GM18873 (cell line): Measurements from ENCODE around the gene CCDC33.
"Not testable (repeated sequence)": the region's sequence is repeated elsewhere in the genome, so short reads cannot be mapped to it uniquely, and the experiment has no call there.

Experiments
- ATAC-seq: cut with Tn5 transposase; IDR thresholded peaks from one replicate; pipeline ENCODE4 v1.9.1; 2021; ENCODE audit warnings: mild to moderate bottlenecking, moderate library complexity, moderate number of reproducible peaks; ENCODE audit not compliant: unreplicated experiment, low FRiP score

The CCDC33 gene

DNA sequence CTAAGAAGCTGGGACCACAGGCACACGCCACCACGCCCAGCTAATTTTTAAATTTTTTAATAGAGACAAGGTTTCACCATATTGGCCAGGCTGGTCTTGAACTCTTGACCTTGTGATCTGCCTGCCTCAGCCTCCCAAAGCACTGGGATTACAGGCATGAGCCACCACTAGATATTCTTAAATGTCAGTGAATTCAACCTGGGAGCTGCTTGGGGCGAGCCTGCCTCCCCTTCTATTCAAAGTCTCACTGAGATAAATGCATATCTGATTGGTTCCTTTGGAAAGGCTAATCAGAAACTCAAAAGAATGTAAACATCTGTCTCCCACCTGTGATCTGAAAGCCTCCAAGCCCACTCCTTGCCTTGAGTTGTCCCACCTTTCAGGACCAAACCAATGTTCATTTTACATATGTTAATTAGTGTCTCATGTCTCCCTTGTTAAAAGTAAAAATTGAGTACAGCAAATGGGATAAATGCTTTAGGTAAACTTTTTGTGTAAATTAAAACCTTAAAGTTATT, 116.3 kb downstream of the CCDC33 start:
- ATAC-seq: no peak

DNA sequence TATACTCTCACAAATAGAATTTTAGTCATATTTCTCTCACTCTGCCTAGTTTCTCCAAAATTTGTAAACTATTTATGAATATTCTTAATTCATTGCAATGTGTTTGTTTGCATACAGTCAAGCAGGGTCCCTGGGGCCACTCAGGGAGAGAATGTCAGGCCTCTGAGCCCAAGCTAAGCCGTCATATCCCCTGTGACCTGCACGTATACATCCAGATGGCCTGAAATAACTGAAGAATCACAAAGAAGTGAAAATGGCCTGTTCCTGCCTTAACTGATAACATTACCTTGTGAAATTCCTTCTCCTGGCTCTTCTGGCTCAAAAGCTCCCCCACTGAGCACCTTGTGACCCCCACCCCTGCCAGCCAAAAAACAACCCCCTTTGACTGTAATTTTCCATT, 117.9 kb downstream of the CCDC33 start:
- not testable (repeated sequence) for ATAC-seq

DNA sequence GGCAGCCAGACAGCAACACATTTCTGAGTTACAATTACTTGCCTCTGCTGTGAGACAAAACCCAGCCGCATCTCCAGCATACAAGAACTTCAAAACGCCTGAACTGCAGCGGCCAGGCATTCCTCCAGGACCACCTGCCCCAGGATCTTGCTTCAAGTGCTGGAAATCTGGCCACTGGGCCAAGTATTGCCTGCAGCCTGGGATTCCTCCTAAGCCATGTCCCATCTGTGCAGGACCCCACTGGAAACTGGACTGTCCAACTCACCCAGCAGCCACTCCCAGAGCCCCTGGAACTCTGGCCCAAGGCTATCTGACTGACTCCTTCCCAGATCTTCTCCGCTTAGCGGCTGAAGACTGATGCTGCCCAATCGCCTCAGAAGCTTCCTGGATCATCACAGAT, 119.9 kb downstream of the CCDC33 start:
- not testable (repeated sequence) for ATAC-seq

DNA sequence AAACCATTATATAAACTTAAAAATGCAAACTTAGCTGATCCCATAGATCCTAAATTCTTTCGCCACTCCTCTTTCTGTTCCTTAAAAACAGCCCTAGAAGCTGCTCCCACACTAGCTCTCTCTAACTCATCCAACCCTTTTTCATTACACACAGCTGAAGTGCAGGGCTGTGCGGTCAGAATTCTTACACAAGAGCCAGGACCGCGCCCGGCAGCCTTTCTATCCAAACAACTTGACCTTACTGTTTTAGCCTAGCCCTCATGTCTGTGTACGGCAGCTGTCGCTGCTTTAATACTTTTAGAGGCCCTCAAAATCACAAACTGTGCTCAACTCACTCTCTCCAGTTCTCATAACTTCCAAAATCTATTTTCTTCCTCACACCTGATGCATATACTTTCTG, 121.4 kb downstream of the CCDC33 start:
- not testable (repeated sequence) for ATAC-seq

DNA sequence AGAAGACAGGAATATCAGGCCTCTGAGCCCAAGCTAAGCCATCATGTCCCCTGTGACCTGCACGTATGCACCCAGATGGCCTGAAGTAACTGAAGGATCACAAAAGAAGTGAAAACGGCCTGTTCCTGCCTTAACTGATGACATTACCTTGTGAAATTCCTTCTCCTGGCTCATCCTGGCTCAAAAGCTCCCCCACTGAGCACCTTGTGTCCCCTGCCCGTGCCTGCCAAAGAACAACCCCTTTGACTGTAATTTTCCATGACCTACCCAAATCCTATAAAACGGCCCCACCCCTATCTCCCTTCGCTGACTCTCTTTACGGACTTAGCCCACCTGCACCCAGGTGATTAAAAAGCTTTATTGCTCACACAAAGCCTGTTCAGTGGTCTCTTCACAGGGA, 123.2 kb downstream of the CCDC33 start:
- not testable (repeated sequence) for ATAC-seq

DNA sequence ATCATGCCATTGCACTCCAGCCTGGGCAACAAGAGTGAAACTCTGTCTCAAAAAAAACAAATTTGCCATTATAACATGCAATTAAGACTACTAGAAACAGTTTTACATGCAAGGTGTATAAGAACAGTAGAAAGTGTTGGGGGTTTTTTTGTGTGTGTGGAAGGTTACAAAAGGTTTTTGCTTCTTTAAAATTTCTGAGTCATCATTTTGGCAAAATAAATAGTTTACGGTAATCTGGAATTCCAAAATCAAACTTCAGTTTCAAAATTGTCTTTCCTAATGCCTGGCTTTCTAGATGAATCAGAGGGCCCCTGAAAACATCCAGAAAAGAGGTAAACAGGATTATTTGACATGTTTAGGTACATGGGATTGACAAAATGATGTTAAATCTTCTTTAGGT, 124.7 kb downstream of the CCDC33 start:
- ATAC-seq: not testable (repeated sequence)

DNA sequence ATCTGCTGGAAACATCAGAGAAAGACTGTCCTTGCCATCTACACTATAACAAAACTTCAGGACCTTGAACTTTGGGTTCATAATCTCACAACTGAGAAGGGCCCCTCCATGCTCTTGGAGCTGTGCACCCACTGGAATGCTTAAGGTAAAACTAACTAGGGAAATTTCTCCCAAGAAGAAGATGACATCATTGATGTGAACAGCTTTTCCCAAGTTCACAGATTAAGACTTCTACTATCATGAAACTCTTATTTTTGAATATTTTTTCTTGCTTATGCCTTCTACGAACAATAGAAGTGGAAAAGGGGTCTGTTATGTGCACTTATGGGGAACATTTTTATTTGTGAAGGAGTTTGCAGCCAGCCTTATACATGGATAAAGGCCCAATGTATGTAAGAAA, 126.4 kb downstream of the CCDC33 start:
- ATAC-seq: no peak

DNA sequence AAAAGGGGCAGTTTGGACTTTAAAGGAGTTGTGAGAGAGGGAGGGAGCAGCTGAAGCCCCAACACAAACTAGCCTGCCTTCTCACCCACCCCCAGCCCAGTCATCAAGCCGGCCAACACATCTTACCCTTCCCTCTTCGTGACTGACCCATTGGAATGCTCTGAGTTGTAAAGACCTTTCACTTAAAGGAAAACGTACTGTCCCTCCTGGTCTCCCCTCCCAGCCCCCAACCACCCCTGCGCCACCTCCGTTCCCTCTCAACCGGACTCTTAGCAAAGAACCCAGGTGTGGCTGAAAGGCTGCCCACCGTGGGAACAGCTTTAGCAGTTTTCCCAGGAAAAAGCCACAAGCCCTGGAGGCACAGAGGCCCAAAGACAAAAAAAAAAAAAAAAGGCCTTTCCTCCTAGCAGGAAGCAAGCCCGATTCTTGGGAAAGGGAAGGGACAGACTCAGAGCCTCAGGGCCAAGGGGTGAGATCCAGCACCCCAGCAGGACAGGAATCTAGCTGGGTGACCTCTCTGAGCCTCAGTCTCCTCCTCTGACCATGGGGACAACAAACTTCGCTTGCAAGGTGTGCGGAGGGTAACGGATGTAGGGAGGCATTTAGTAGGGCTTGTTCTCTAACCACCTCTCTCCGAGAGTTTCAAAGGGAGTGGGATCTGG, 128.9 kb downstream of the CCDC33 start:
- no peak for ATAC-seq

DNA sequence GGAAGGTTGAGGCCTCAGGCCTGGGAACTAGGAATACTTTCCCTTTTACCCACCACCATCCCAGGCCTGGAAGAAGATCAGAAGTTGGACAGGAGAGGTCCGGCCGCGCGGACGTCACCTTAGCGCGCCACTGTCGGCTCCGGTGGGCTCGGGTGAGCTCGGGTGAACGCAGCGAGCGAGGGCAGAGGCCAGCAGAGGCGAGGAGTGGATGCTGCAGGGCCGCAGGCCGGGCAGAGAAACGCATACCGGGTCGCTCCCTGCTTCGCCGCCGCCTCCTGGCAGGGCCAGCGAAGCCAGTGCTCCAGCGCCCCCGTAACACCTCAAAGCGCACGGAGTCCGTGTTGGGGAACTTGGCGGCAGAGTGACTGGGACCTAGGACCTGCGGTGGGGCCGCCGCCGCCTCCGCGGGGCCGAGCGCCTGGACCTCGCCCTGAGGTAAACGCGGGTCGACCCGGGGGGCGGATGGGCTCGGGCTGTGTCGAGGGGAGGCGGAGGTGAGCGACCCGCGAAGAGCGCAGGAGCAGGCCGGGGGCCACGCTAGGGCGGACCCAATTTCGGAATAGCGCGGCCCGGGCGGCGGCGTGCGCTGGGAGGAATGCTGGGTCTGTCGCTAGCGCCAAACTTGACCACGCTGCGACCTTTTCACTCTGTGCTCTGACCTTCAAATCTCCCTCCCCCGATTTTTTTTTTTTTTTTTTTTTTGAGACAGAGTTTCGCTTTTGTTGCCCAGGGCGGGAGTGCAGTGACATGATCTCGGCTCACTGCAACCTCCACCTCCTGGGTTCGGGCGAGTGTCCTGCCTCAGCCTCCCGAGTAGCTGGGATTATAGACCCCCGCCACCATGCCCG, 129.7 kb downstream of the CCDC33 start:
- no peak for ATAC-seq

DNA sequence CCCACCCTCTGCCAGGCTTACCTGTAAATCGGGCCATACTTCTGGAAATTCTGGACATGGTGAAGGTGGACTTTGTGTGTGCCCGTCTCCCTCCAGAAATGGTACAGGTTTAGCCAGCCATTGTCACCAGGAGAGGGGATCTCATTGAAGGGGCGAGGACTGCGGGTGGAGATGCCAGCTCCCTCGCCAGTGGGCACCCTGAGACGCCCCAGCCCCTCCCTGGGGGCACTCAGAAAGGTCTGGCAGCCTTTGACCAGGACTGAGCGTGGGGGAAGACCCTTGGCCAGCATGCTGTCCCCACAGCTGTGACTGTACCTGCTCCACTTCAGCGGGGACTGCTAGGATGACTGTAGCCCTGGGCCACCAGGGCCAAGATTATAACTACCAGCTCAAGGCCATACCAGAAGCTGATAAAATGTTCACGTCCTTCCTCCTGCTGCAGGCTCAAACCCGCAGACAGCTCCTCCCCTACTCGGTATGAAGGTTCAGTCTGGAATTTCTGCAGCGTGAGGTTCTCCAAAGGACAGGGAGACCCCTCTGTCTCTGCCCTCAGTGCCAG, 131.2 kb downstream of the CCDC33 start, which contains the start of gene CYP11A1:
TSS of gene CYP11A1 (minus strand) at position 351 of the 559 bp plus-strand sequence. CDS start at position 290, 61 bp downstream.
- no peak for ATAC-seq

DNA sequence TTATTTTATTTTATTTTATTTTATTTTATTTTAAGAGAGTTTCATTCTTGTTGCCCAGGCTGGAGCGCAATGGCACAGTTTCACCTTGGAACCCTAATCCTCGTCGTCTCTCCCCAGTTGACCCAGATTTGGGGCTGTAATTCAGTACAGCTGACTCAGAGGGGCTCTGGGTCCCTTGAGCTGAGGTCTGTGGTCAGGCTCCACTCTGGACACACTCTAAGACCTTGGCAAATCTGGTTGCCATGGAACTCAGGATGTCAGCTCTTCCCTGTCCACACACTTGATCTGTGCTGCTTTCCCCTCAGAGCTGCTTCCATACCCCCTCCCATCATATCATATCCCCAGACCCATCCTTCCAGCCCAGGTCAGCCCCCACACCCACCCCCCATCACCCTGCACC, 132.0 kb downstream of the CCDC33 start:
- ATAC-seq: no peak

DNA sequence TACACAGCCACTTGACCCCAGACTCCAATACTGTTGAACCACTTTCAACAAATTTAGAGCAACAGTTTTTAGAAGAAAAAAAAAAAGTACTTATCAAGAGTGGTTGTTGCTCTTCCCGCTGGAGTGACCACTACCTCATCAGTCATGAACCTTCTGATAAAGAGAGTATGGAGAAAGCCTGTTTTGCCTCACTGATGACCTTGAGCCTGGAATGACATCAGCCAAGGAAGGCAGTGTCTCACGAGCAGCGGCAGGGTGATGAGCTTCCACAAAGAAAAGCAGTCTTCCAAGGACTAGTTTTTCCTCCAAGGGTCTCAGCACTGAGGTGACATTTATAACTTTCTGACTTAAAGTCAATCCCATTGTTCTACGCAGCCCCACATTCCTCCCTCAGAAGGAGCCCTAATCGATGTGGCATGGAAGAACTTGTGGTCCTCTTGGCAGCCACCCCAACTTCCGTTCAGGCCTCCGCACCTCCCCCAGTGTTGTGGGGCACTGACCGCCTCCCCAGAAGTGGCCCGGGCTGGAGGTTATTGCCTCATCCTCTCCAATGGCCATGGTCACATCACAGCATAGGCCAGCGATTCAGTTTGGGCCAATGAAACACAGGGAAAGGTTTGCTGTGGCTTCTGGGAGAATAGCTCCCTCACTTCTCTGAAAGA, 133.1 kb downstream of the CCDC33 start:
- ATAC-seq: no peak

DNA sequence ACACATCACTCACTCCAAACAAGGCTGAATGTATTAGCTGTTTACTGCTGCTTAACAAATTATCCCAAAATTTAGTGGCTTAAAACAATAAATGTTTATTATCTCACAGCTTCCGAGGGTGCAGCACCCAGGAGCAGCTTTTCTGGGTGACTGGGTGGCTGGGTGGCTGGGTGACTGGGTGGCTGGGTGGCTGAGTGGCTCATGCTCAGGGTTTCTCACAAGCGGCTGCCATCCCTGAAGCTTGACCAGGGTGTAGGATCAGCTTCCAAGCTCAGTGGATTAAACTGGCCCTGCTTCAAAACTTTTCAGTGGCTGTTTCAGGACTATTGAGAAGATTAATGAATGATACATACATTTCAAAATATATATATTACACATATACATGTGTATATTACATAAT, 133.6 kb downstream of the CCDC33 start:
- no peak for ATAC-seq

DNA sequence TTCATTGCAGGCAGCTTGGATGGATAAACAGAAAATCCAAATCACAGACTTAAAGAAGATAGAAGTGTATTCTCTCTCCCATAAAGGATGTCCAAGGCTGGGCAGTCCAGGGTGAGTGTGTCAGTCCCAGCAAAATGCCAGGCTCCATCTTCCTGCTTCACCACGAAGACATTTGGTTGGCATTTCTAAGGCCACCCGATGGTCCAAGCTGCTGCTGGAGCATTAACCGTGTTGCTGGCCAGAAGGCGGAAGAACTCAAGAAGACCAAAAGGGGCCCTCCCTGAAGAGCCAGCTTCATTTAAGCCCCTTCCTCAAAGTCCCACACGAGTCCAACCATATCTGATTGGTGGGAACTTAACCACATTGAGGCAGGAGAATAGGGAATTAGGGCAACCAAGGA, 134.3 kb downstream of the CCDC33 start:
- ATAC-seq: no peak

DNA sequence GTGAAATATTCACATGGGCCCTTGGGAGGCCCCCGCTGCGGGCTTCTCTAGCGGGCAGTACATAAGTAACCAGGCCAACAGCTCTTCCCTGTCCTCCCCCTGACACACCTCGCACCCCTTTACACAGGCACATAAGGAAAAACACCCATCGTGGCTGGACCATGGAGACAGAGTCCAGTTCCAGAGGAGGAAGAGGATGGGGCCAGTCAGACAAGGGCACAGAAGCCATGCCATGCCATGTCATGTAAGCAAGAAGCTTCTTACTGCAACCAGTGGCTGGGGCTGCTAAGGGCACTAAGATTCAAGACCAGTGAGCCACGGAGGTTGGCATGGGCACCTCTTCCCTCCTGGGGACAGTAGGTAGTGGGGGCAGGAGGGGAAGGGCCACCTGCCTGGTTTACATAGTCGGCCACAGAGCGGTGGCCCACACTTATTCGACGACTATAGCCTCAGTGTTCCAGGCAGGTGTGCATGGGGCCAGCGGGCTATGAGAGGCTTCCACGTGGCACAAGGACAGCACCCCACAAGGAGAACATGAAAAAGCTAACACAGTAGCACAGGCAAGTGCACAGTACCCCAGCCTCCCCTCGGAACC, 137.0 kb downstream of the CCDC33 start:
- peak; percentile 12 for ATAC-seq

DNA sequence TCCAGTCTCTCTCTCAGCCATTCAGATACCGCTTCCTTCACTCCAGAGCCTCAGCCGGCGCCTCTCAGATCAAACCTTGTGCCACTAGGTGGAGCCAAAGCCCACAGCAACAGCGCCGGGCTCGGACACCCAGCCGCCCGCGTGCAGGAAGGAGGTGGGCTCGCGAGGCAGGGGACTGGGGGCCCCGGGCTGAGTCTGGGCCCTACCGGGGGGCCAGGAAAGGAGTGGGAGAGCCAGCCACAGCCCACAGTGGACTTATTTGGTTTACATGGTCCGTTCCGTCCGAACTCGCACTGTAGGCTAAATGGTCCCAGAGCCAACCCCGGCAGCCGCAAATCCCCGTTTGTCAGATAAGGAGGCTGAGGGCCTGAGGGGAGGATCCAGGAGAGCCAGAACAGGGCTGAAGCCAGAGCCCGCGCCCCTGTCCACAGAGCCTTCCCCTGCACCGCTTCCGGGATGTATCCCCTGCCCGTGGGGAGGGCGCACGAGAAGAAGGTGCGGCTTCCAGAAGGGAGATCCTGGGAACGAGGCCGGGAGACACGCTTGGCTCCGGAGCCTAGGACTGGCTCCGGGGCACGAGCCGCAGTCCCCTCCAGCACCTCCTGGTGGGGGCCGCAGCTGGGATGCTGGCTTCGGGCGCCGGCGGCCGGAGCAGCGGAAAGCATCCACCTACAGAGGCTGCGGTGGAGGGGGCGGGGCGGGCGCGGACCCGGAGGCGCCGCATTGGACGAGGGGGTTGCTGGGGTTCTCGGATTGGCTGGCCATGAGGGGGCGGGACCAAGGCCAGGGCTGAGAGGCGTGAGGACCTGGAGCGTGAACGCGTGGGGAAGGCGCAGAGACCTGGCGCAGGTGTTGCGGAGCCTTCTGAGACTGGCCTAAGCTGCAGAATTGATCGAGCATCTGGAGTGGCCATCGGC, 137.9 kb downstream of the CCDC33 start:
- peak; percentile 52 for ATAC-seq

DNA sequence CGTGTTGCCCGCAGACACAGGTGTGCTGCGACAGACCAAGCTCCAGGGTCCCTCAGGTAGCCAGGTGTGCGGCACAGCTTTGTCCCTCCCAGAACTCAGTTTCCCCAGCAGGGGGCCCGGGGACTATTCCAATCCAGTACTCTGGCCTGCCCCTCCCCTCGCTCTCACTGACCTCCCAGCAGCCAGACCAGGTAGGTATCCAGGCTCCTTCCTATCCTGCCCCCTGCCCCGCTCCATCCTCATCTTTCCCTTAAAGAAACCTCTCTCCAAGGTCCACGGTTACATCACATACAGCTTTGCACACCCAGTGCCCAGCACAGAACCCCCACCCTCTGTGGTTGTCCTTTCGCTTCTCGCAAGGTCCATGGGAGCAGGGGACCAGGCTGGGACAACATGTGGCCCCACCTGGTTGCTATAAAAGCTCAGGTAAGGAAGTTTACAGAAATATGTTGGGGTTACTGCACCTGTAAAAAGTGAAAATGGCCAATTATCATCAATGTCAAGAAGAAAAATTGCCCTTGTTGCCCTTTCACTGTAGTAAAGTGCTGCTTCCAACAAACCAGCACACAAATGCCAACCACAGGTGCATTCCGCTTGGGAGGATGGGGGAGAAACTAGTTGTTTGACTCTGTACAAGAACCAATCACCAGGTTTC, 138.6 kb downstream of the CCDC33 start:
- ATAC-seq: peak; percentile 17

DNA sequence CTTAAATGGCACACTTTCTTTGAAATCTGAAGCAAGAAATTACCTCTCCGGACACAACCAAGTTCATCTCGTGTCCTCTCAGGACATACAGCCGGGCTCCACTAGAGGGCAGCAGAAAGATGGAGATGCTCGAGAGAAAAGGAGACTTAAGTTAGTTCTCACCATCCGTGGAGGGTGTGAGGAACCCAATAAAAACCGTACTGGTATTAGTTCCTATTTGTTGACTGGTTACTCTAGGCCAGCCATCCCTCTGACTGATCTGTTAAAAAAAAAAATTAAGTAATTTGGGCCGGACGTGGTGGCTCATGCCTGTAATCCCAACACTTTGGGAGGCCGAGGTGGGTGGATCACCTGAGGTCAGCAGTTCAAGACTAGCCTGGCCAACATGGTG, 139.2 kb downstream of the CCDC33 start:
- ATAC-seq: no peak

DNA sequence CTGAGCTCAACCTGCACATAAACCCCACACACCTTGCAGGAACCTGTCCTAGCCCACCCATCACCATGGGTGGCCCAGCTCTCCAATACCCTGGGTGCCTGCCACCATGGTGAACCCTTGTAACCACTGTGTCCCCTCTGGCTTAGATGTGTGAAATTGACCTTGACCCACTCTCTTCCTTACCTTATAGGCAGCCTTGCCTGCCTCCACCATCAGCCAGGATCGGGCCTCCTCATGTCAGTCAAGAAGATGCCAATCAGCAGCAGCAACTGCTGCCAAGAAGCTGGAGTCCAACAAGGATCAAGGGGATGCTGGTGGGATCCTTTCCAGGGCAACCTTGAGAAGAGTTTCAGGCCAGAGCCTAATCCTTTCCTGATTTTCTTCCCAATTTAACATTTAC, 140.1 kb downstream of the CCDC33 start:
- ATAC-seq: no peak
